SH-SY5Y (cell line): ENCODE results near the gene MAP2K3.

Experiments
- GATA2 ChIP-seq: IDR thresholded peaks from 2 replicates; pipeline ENCODE4 v1.6.1; 2011; ENCODE audit warnings: mild to moderate bottlenecking, low read depth, low read length
- GATA3 ChIP-seq: IDR thresholded peaks from 2 replicates; pipeline ENCODE4 v1.6.1; 2011; ENCODE audit warnings: low read depth, mild to moderate bottlenecking, low read length, moderate library complexity

The MAP2K3 gene

GRCh38 chr17:21363776-21364642, 79.5 kb downstream of the MAP2K3 start:
- TF ChIP-seq GATA2 (no peak), GATA3 (no peak)
